Activated T-helper 1 cell treated with anti-CD3 and anti-CD28 coated beads, Interleukin-12 subunit alpha, Interleukin-12 subunit beta, Interleukin-2, Interleukin-4 antibody, amounts not matched to agents 30 ng/mL and 10 ng/mL and 1 ng/mL, durations not matched to agents 14 hours and 24 hours and 36 hours (primary cell): ENCODE data around the gene POM121. TPM values are rescaled to one million over a fixed set of nuclear protein-coding genes. Genes with fewer than 3 reads are reported as not detected.
"Not testable (repeated sequence)": the region's sequence is repeated elsewhere in the genome, so short reads cannot be mapped to it uniquely, and the experiment has no call there.

Experiments
- DNase-seq: peaks from one replicate; pipeline ENCODE4 v3.0.0; 2021; ENCODE audit warnings: low spot score
- H3K27ac Mint-ChIP-seq: one replicate; pipeline ENCODE4 v1.8.0; 2021; ENCODE audit warnings: mild to moderate bottlenecking, mixed read lengths
- H3K27me3 Mint-ChIP-seq: one replicate; pipeline ENCODE4 v1.8.0; 2022; ENCODE audit warnings: mild to moderate bottlenecking, moderate library complexity, mixed read lengths; ENCODE audit not compliant: insufficient read depth
- H3K36me3 Mint-ChIP-seq: one replicate; pipeline ENCODE4 v1.8.0; 2021; ENCODE audit warnings: low read depth, mixed read lengths
- H3K4me1 Mint-ChIP-seq: one replicate; pipeline ENCODE4 v1.8.0; 2021; ENCODE audit warnings: low read depth, mixed read lengths
- H3K4me3 Mint-ChIP-seq: one replicate; pipeline ENCODE4 v1.8.0; 2021; ENCODE audit warnings: mild to moderate bottlenecking, moderate library complexity, mixed read lengths
- H3K9me3 Mint-ChIP-seq: one replicate; pipeline ENCODE4 v1.8.0; 2021; ENCODE audit warnings: mixed read lengths
- intact Hi-C: fragments of 100-400 bp; cut with micrococcal nuclease; formaldehyde crosslinking; loops from one replicate; pipeline ENCODE4 v1.15.1; 2024
- total RNA-seq: library from RNA; stranded (reverse); gene quantifications from 2 replicates; pipeline ENCODE4 v1.2.3, GENCODE V29; 2022

Gene POM121
- total RNA-seq, 1 donor from 2014 or later, result 67.5 TPM

- H3K4me3 Mint-ChIP-seq, H3K9me3 Mint-ChIP-seq, H3K4me1 Mint-ChIP-seq, H3K27ac Mint-ChIP-seq, intact Hi-C loops, DNase-seq, H3K27me3 Mint-ChIP-seq, H3K36me3 Mint-ChIP-seq: not testable (repeated sequence)
These were observed 57.2 kb downstream of the POM121 start for GRCh38 chr7:72982084-72982483.

GRCh38 chr7:72990146-72990913 is 65.4 kb downstream of the POM121 start:
- H3K36me3 Mint-ChIP-seq, H3K4me1 Mint-ChIP-seq, DNase-seq, H3K27ac Mint-ChIP-seq, intact Hi-C loops, H3K9me3 Mint-ChIP-seq, H3K27me3 Mint-ChIP-seq, H3K4me3 Mint-ChIP-seq: not testable (repeated sequence)

- H3K4me1 Mint-ChIP-seq, DNase-seq, H3K4me3 Mint-ChIP-seq, intact Hi-C loops, H3K36me3 Mint-ChIP-seq, H3K9me3 Mint-ChIP-seq, H3K27me3 Mint-ChIP-seq, H3K27ac Mint-ChIP-seq: not testable (repeated sequence)
These were observed 70.6 kb downstream of the POM121 start for GRCh38 chr7:72995484-72995883.

- H3K4me3 Mint-ChIP-seq, H3K36me3 Mint-ChIP-seq, H3K9me3 Mint-ChIP-seq, DNase-seq, H3K27ac Mint-ChIP-seq, H3K27me3 Mint-ChIP-seq, H3K4me1 Mint-ChIP-seq, intact Hi-C loops: not testable (repeated sequence)
These were observed 72.6 kb downstream of the POM121 start for GRCh38 chr7:72997447-72997846.

- intact Hi-C loops, H3K9me3 Mint-ChIP-seq, H3K27ac Mint-ChIP-seq, H3K36me3 Mint-ChIP-seq, DNase-seq, H3K27me3 Mint-ChIP-seq, H3K4me3 Mint-ChIP-seq, H3K4me1 Mint-ChIP-seq: not testable (repeated sequence)
These were observed 73.1 kb downstream of the POM121 start for GRCh38 chr7:72997887-72998468.

Other genes with a start within 250 kb of the POM121 start
- 3.3 TPM in 2 replicates for gene TYW1B, start 96.9 kb upstream of the POM121 start, total RNA-seq
- gene TRIM74, start 44.4 kb downstream of the POM121 start, total RNA-seq, result 0.44 and 0.57 TPM in 2 replicates
- gene SPDYE8, start 104.7 kb downstream of the POM121 start, total RNA-seq, result not detected in 2 replicates
- gene SPDYE11, start 132.8 kb downstream of the POM121 start, total RNA-seq, result not detected in 2 replicates
- not detected in 2 replicates for gene SPDYE9, start 160.9 kb downstream of the POM121 start, total RNA-seq